GM12891 (cell line): ENCODE data around the gene SPATA24.
"Not testable (repeated sequence)": the region's sequence is repeated elsewhere in the genome, so short reads cannot be mapped to it uniquely, and the experiment has no call there.

ENCODE experiments used
- DNase-seq: peaks from one replicate; pipeline ENCODE4 v3.0.0; 2011; ENCODE audit warnings: low spot score; ENCODE audit not compliant: insufficient read length
- FAIRE-seq: peaks from 2 replicates; lab custom pipeline; 2011; peaks lifted over from hg19 to GRCh38; lab: Jason Lieb, UNC
- PAX5 ChIP-seq: IDR thresholded peaks from 2 replicates; pipeline ENCODE4 v1.6.1; 2011; ENCODE audit warnings: low read length, moderate library complexity, mild to moderate bottlenecking; ENCODE audit not compliant: insufficient read depth, severe bottlenecking
- POLR2A ChIP-seq: IDR thresholded peaks from 2 replicates; pipeline ENCODE4 v1.6.1; 2011; ENCODE audit warnings: low read depth, low read length, control low read depth
- POLR2AphosphoS5 ChIP-seq: IDR thresholded peaks from 2 replicates; pipeline ENCODE4 v1.6.1; 2011; ENCODE audit warnings: low read depth, low read length, control low read depth
- POU2F2 ChIP-seq: IDR thresholded peaks from 2 replicates; pipeline ENCODE4 v1.6.1; 2011; ENCODE audit warnings: low read depth, mild to moderate bottlenecking, control low read depth, low read length, moderate library complexity
- SPI1 ChIP-seq: IDR thresholded peaks from 2 replicates; pipeline ENCODE4 v1.6.1; 2011; ENCODE audit warnings: low read depth, low read length, control low read depth
- TAF1 ChIP-seq: IDR thresholded peaks from 2 replicates; pipeline ENCODE4 v1.6.1; 2011; ENCODE audit warnings: low read depth, low read length, control low read depth

Gene SPATA24

GRCh38 chr5:139388198-139388821 lies 15.6 kb downstream of the SPATA24 start:
- FAIRE-seq (peak; percentile 52), DNase-seq (no peak)
- TF ChIP-seq TAF1 (no peak), POLR2A (peak; percentile 45; the same call in 1 of the 2 replicates), PAX5 (no peak), POLR2AphosphoS5 (peak; percentile 25; the same call in 1 of the 2 replicates), SPI1 (no peak), POU2F2 (0 out of 2 replicates have a peak, but pooled peaks have one; percentile 32)

DNA sequence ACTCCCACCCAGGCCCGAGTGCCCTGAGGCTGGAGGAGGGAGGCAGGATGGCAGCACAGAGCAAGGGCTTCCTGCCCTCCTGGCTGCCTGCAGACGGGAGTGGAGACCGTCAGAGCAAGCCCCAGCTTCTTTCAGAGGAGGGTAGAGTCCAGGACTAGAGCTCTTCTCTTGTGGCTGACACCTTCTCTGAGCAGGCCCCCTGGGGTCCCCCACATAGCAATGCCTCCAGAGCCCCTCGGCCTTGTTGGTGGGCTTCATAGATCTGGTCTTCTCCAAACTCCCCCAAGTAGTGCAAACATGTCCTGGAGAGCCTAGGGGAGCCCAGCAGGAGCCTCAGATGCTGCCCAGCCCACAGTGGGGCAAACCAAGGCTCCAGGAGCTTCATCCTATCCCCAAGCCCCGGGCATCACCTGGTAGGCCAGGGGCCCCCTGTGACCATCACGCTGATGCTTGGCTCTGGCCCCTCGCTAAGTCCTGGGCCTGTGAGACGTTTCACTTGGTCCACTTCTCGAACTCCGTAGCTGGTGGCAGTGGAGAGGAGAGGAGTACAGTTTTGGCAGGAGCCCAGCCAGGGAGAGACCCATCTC lies 16.2 kb downstream of the SPATA24 start:
- TF ChIP-seq TAF1 (no peak), POLR2AphosphoS5 (no peak)

GRCh38 chr5:139386956-139387355 lies 16.9 kb downstream of the SPATA24 start:
- not testable (repeated sequence) for DNase-seq, FAIRE-seq

More for the DNA sequence above, 16.2 kb downstream of the SPATA24 start:
- peak; percentile 48 for FAIRE-seq
- no peak for DNase-seq

GRCh38 chr5:139386050-139386438 lies 17.8 kb downstream of the SPATA24 start:
- FAIRE-seq = peak; percentile 69
- TF ChIP-seq PAX5 (no peak), TAF1 (no peak), POLR2AphosphoS5 (no peak), SPI1 (no peak), POLR2A (no peak), POU2F2 (no peak)
- DNase-seq = no peak

- no peak for DNase-seq
- TF ChIP-seq TAF1 (no peak), POLR2A (peak; percentile 36; the same call in 1 of the 2 replicates), POLR2AphosphoS5 (no peak), SPI1 (no peak), PAX5 (no peak), POU2F2 (no peak)
- peak; percentile 75 for FAIRE-seq
Measured at GRCh38 chr5:139385061-139386049, 18.5 kb downstream of the SPATA24 start.

DNA sequence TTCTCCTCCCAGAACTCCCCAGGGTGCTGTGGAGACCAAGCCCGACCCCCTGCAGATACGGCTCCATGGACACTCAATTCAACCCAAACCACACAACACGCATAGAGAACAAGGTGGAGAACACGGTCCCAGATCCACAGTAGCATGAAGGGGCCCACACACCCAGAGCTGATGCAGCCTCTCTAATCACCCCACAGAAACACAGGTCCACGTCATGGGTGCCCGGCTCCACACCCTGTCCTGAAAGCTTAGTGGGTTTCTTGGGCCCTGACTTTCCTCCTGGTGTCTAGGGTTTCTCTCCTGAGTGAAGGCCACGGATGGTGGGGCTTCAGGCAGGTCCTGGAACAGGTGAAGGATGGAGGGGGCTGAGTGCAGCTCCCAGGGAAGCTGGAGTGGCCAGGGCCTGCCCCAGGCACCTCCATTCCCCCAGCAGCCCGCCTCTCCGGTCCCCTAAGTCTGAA lies 19.3 kb downstream of the SPATA24 start:
- FAIRE-seq (no peak), DNase-seq (no peak)
- TF ChIP-seq POLR2A = peak; percentile 53; the same call in 1 of the 2 replicates
- TF ChIP-seq POU2F2 = no peak
- no peak for TF ChIP-seq TAF1
- TF ChIP-seq PAX5 = no peak
- TF ChIP-seq POLR2AphosphoS5 = 0 out of 2 replicates have a peak, but pooled peaks have one; percentile 40

- FAIRE-seq (no peak), DNase-seq (no peak)
- TF ChIP-seq POLR2AphosphoS5 = no peak; the same call in 1 of the 2 replicates
- TF ChIP-seq TAF1 = 0 out of 2 replicates have a peak, but pooled peaks have one; percentile 22
Measured at GRCh38 chr5:139383993-139384590, 19.8 kb downstream of the SPATA24 start.

GRCh38 chr5:139383275-139383992 lies 20.5 kb downstream of the SPATA24 start, which contains the start of gene SLC23A1:
Gene SLC23A1, minus strand, starts transcription at chr5:139383297. Its CDS starts 44 bp downstream, at chr5:139383253.
- no peak for DNase-seq
- TF ChIP-seq PAX5 (no peak), POLR2AphosphoS5 (no peak), POU2F2 (no peak), SPI1 (no peak), POLR2A (no peak), TAF1 (no peak)
- peak; percentile 76 for FAIRE-seq

- FAIRE-seq (no peak), DNase-seq (no peak)
- TF ChIP-seq POLR2AphosphoS5 (no peak), PAX5 (no peak), TAF1 (no peak), POLR2A (no peak), SPI1 (no peak), POU2F2 (no peak)
Measured at GRCh38 chr5:139382807-139383206, 21.1 kb downstream of the SPATA24 start.
